PC-9 (cell line): ENCODE results near the gene MAEL.
"Not testable (repeated sequence)": the region's sequence is repeated elsewhere in the genome, so short reads cannot be mapped to it uniquely, and the experiment has no call there.

Source experiments
- CTCF ChIP-seq: fragments of 200-600 bp; sonication (generic); conservative IDR thresholded peaks from 2 replicates; pipeline ENCODE4 v1.6.1; 2017; ENCODE audit warnings: mixed run types, antibody characterized with exemption, mild to moderate bottlenecking, moderate library complexity
- EZH2 ChIP-seq: fragments of 200-600 bp; sonication (generic); IDR thresholded peaks from 2 replicates; pipeline ENCODE4 v1.8.0; 2017; ENCODE audit warnings: antibody characterized with exemption, low read depth

- not testable (repeated sequence) for TF ChIP-seq CTCF, EZH2
These were observed 40.5 kb downstream of the MAEL start for GRCh38 chr1:167029553-167029952.
